RPMI7951 (cell line): ENCODE results near the gene RPS27L. TPM values are rescaled to one million over a fixed set of nuclear protein-coding genes. Genes with fewer than 3 reads are reported as not detected.
"Not testable (repeated sequence)": the region's sequence is repeated elsewhere in the genome, so short reads cannot be mapped to it uniquely, and the experiment has no call there.

ENCODE experiments used
- DNase-seq: peaks from one replicate; pipeline ENCODE4 v3.0.0-alpha.2; 2012; ENCODE audit warnings: low read depth
- total RNA-seq: library from RNA; depleted of rRNA; stranded (reverse); fragments of >200 nt; shearing (Covaris generic); gene quantifications from 2 replicates; pipeline ENCODE4 v1.2.3, GENCODE V29; 2014; rRNA removed

Gene RPS27L
- total RNA-seq, 1 experiment from 2014 or later: 233 TPM

DNA sequence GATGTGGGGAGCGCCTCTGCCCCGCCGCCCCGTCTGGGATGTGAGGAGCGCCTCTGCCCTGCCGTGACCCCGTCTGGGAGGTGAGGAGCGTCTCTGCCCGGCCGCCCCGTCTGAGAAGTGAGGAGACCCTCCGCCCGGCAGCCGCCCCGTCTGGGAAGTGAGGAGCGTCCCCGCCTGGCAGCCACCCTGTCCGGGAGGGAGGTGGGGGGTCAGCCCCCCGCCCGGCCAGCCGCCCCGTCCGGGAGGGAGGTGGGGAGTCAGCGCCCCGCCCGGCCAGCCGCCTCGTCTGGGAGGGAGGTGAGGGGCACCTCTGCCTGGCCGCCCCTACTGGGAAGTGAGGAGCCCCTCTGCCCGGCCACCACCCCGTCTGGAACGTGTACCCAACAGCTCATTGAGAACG is 58.4 kb downstream of the RPS27L start:
- not testable (repeated sequence) for DNase-seq

Other genes with a start within 250 kb of the RPS27L start
- 1,035 and 1,151 TPM in 2 replicates for gene TPM1, start 114.7 kb downstream of the RPS27L start, total RNA-seq
- gene LACTB, start 35.6 kb downstream of the RPS27L start, total RNA-seq: 19.6 and 24.8 TPM in 2 replicates
- gene RAB8B, start 32.1 kb upstream of the RPS27L start, total RNA-seq: 42.4 and 52.0 TPM in 2 replicates
- gene APH1B, start 120.1 kb upstream of the RPS27L start, total RNA-seq: 24.5 and 25.4 TPM in 2 replicates
- gene CA12, start 224.4 kb upstream of the RPS27L start, total RNA-seq: 23.3 and 30.2 TPM in 2 replicates